Measurements from ENCODE around the gene ABCD4.

- TF ChIP-seq CTCF (IDR thresholded peaks at IDR 0.05) (no peak), POLR2A (IDR thresholded peaks at IDR 0.05) (no peak)
Observed at GRCh38 chr14:74242021-74242779, 60.5 kb downstream of the ABCD4 start.

All from thyroid gland (tissue), 4 donors.